Left ventricle myocardium inferior (tissue), 1 donor: ENCODE measurements around the gene TNS3. TPM values are rescaled to one million over a fixed set of nuclear protein-coding genes. Genes with fewer than 3 reads are reported as not detected.

Experiments used
- DNase-seq: peaks from one replicate; pipeline ENCODE4 v3.0.0-alpha.2; 2020
- H3K27ac ChIP-seq: fragments of 200-600 bp; replicated peaks from 2 replicates; pipeline ENCODE4 v1.8.0; 2021
- H3K27me3 ChIP-seq: fragments of 200-600 bp; 2 replicates; pipeline ENCODE4 v1.8.0; 2021; ENCODE audit warnings: low read depth
- H3K36me3 ChIP-seq: fragments of 200-600 bp; 2 replicates; pipeline ENCODE4 v1.8.0; 2021
- H3K4me1 ChIP-seq: fragments of 200-600 bp; 2 replicates; pipeline ENCODE4 v1.8.0; 2021
- H3K4me3 ChIP-seq: fragments of 200-600 bp; 2 replicates; pipeline ENCODE4 v1.8.0; 2021; ENCODE audit warnings: mild to moderate bottlenecking, moderate library complexity
- H3K9me3 ChIP-seq: fragments of 200-600 bp; replicated peaks from 2 replicates; pipeline ENCODE4 v1.8.0; 2021
- CTCF ChIP-seq: fragments of 200-600 bp; IDR thresholded peaks from 2 replicates; pipeline ENCODE4 v1.8.0; 2021; ENCODE audit warnings: antibody characterized with exemption, mild to moderate bottlenecking, borderline replicate concordance
- intact Hi-C: fragments of 100-400 bp; cut with micrococcal nuclease; formaldehyde crosslinking; loops from one replicate; pipeline ENCODE4 v1.11.0; 2022
- total RNA-seq: library from RNA; stranded (reverse); fragmentation: NEBNext Ultra II Directional; extraction: Animal tissue kit (Norgen Biotek cat#: 25700); gene quantifications from one replicate; pipeline ENCODE4 v1.2.1, GENCODE V29; 2021
- donor health status: DM: no; HTN: yes; CAD: no; lungs with severe emphysema.

The TNS3 gene
- total RNA-seq, 1 donor from 2014 or later = 40.6 TPM

- no peak for TF ChIP-seq CTCF
- H3K36me3 ChIP-seq = no peaks in the 10 kb centered on the region
- H3K27ac ChIP-seq = peak overlapping the region; percentile 87
- H3K4me3 ChIP-seq = no peak overlapping the region
- peaks cover 80% of the 10 kb centered on the region for H3K4me1 ChIP-seq
- no peaks in the 10 kb centered on the region for H3K27me3 ChIP-seq
- no peaks in the 10 kb centered on the region for H3K9me3 ChIP-seq
- intact Hi-C loops = no loop called here
- no peak for DNase-seq
These were observed 104.5 kb downstream of the TNS3 start for GRCh38 chr7:47477191-47478016.

GRCh38 chr7:47475880-47476227, 106.1 kb downstream of the TNS3 start:
- H3K36me3 ChIP-seq = no peaks in the 10 kb centered on the region
- TF ChIP-seq CTCF = no peak
- peaks cover 64% of the 10 kb centered on the region for H3K4me1 ChIP-seq

GRCh38 chr7:47474937-47475879, 106.7 kb downstream of the TNS3 start:
- intact Hi-C loops = no loop called here
- DNase-seq = peak; percentile 84
- H3K27me3 ChIP-seq = no peaks in the 10 kb centered on the region
- H3K36me3 ChIP-seq = no peaks in the 10 kb centered on the region
- H3K27ac ChIP-seq = peak overlapping the region; percentile 94
- peaks cover 58% of the 10 kb centered on the region for H3K4me1 ChIP-seq
- peak; percentile 48 for TF ChIP-seq CTCF
- H3K9me3 ChIP-seq = no peaks in the 10 kb centered on the region
- H3K4me3 ChIP-seq = peak overlapping the region; percentile 32

More at GRCh38 chr7:47475880-47476227, 106.1 kb downstream of the TNS3 start:
- no peak for DNase-seq
- intact Hi-C loops = no loop called here
- H3K27ac ChIP-seq = peak overlapping the region; percentile 94
- H3K4me3 ChIP-seq = no peak overlapping the region
- no peaks in the 10 kb centered on the region for H3K27me3 ChIP-seq
- H3K9me3 ChIP-seq = no peaks in the 10 kb centered on the region

- intact Hi-C loops = no loop called here
- Histone ChIP-seq H3K4me3 (peak overlapping the region; percentile 26), H3K9me3 (no peaks in the 10 kb centered on the region), H3K36me3 (no peaks in the 10 kb centered on the region), H3K27ac (peak overlapping the region; percentile 94), H3K4me1 (peaks cover 50% of the 10 kb centered on the region), H3K27me3 (no peaks in the 10 kb centered on the region)
- TF ChIP-seq CTCF = no peak
- DNase-seq = no peak
These were observed 107.5 kb downstream of the TNS3 start for GRCh38 chr7:47474211-47474936.

- DNase-seq = no peak
- intact Hi-C loops = no loop called here
- peaks cover 43% of the 10 kb centered on the region for H3K4me1 ChIP-seq
- H3K9me3 ChIP-seq = no peaks in the 10 kb centered on the region
- no peaks in the 10 kb centered on the region for H3K27me3 ChIP-seq
- no peak for TF ChIP-seq CTCF
- no peak overlapping the region for H3K4me3 ChIP-seq
- H3K27ac ChIP-seq = peak overlapping the region; percentile 94
- no peaks in the 10 kb centered on the region for H3K36me3 ChIP-seq
These were observed 108.3 kb downstream of the TNS3 start for GRCh38 chr7:47473499-47474210.
